HepG2 (cell line): Measurements from ENCODE around the gene KCNMA1. TPM values are rescaled to one million over a fixed set of nuclear protein-coding genes. Genes with fewer than 3 reads are reported as not detected.

Experiments used
- ATAC-seq: fragments of 200-7000 bp; cut with Tn5 transposase; 3 replicates; pipeline ENCODE4 v1.9.1; 2020; ENCODE audit warnings: mild to moderate bottlenecking, moderate library complexity
- BruUV-seq: library from RNA; stranded (reverse); fragments of 400-500 nt; replicated peaks from 2 replicates; lab custom pipeline; 2021; lab: Mats Ljungman, UMichigan
- CTCF ChIA-PET: fragments of 300-600 bp; formaldehyde crosslinking; extraction: SDS; loops from one replicate; lab custom pipeline; 2021; ENCODE audit warnings: low total read pairs, inconsistent platforms, low intra/inter-chr PET ratio; lab: Yijun Ruan, JAX
- POLR2A ChIA-PET: fragments of 350-600 bp; sonication (Branson Sonifier 250); formaldehyde crosslinking; loops from one replicate; lab custom pipeline; 2020; ENCODE audit warnings: antibody characterized with exemption, inconsistent platforms; lab: Yijun Ruan, JAX
- DNase-seq: peaks from one replicate; pipeline ENCODE4 v3.0.0-alpha.2; 2015; ENCODE audit warnings: low spot score
- FAIRE-seq: peaks from 3 replicates; lab custom pipeline; 2011; peaks lifted over from hg19 to GRCh38; lab: Jason Lieb, UNC
- H2AFZ ChIP-seq: one replicate; pipeline ENCODE4 v1.6.1; 2011; ENCODE audit warnings: low read length, inconsistent platforms
- H3K27ac ChIP-seq: fragments of 300-600 bp; 3 replicates; pipeline ENCODE4 v1.8.0; 2011; ENCODE audit warnings: mixed run types, mild to moderate bottlenecking, mixed read lengths, low read length, inconsistent platforms; ENCODE audit not compliant: insufficient read depth; ENCODE audit errors: extremely low read length
- H3K27me3 ChIP-seq, 2 experiments: fragments of 200-600 bp in 1 of 2; 2 replicates in 1 of 2; 3 replicates in 1 of 2; pipeline versions ENCODE4 v1.6.0 to v1.8.0; 2011; ENCODE audit warnings: low read length in 2 of 2, mild to moderate bottlenecking in 2 of 2, moderate library complexity in 2 of 2, inconsistent platforms in 1 of 2; ENCODE audit not compliant: insufficient read depth in 2 of 2, control insufficient read depth in 1 of 2
- H3K36me3 ChIP-seq, 2 experiments: fragments of 200-600 bp in 1 of 2; replicated peaks in 1 of 2; 2 replicates in 1 of 2; 3 replicates in 1 of 2; pipeline versions ENCODE4 v1.5.1 to v1.8.0; 2011; ENCODE audit warnings: low read length in 2 of 2, inconsistent platforms in 1 of 2; ENCODE audit not compliant: insufficient read depth in 2 of 2, control insufficient read depth in 1 of 2
- H3K4me1 ChIP-seq: 2 replicates; pipeline ENCODE4 v1.5.1; 2012; ENCODE audit warnings: low read length, inconsistent platforms; ENCODE audit not compliant: insufficient read depth
- H3K4me2 ChIP-seq: 2 replicates; pipeline ENCODE4 v1.6.0; 2011; ENCODE audit warnings: low read depth, low read length, inconsistent platforms
- H3K4me3 ChIP-seq, 3 experiments: fragments of 200-600 bp in 1 of 3; sonication (generic), shearing (Covaris generic) in 1 of 3; replicated peaks in 1 of 3; 2 replicates each; pipeline ENCODE4 v1.5.1; 2011 to 2016; ENCODE audit warnings: low read length in 3 of 3, inconsistent platforms in 2 of 3, low read depth in 2 of 3, mild to moderate bottlenecking in 2 of 3, control low read depth in 1 of 3, mixed read lengths in 1 of 3; ENCODE audit not compliant: insufficient read depth in 1 of 3
- H3K79me2 ChIP-seq: one replicate; pipeline ENCODE4 v1.6.1; 2011; ENCODE audit warnings: low read length, inconsistent platforms; ENCODE audit not compliant: insufficient read depth
- H3K9ac ChIP-seq: 2 replicates; pipeline ENCODE4 v1.6.0; 2011; ENCODE audit warnings: mild to moderate bottlenecking, low read depth, low read length, inconsistent platforms; ENCODE audit not compliant: insufficient read depth
- H3K9me3 ChIP-seq: 2 replicates; pipeline ENCODE4 v1.5.1; 2012; ENCODE audit warnings: mild to moderate bottlenecking, low read length
- H4K20me1 ChIP-seq: 2 replicates; pipeline ENCODE4 v1.6.0; 2011; ENCODE audit warnings: inconsistent platforms, mild to moderate bottlenecking, low read length, moderate library complexity; ENCODE audit not compliant: insufficient read depth
- ZBTB10 ChIP-seq: sonication (generic); formaldehyde crosslinking; IDR thresholded peaks from 2 replicates; pipeline ENCODE4 v1.4.0; 2020; ENCODE audit warnings: missing genetic modification reagents, borderline replicate concordance
- ZNF44 ChIP-seq: sonication (generic); formaldehyde crosslinking; IDR thresholded peaks from 2 replicates; pipeline ENCODE4 v1.5.1; 2020; ENCODE audit warnings: mild to moderate bottlenecking, missing genetic modification reagents
- ZNF446 ChIP-seq: sonication (generic); formaldehyde crosslinking; IDR thresholded peaks from 2 replicates; pipeline ENCODE4 v1.5.0; 2020; ENCODE audit warnings: mild to moderate bottlenecking, missing genetic modification reagents
- ZNF740 ChIP-seq: sonication (generic); formaldehyde crosslinking; IDR thresholded peaks from 2 replicates; pipeline ENCODE4 v1.4.0; 2020; ENCODE audit warnings: missing genetic modification reagents
- WGBS: methylation state at CpG from one replicate; pipeline ENCODE4 v1.1.6; 2017; ENCODE audit warnings: low lambda C conversion rate; 5-methylcytosine and 5-hydroxymethylcytosine counted together
- in situ Hi-C: cut with HindIII; loops from 2 replicates; pipeline ENCODE4 v1.10.0; 2017; ENCODE audit warnings: low pct_unique_long_range_greater_than_20kb; ENCODE audit not compliant: extremely low pct_ligation_motif_present
- intact Hi-C: fragments of 100-400 bp; cut with micrococcal nuclease; formaldehyde crosslinking; loops from one replicate; pipeline ENCODE4 v1.10.0; 2022; ENCODE audit not compliant: unreplicated experiment
- polyA plus RNA-seq, 8 experiments: library from polyadenylated mRNA; depleted of rRNA in 3 of 8; stranded (reverse) in 7 of 8; unstranded in 1 of 8; fragments of >200 nt; fragmentation: Illumina TruSeq in 4 of 8; extraction: Trizol in 4 of 8; gene quantifications; 2 replicates each; pipeline versions ENCODE4 v1.2.1 to v1.2.3, GENCODE V29; 2011 to 2016; ENCODE audit warnings: low read depth in 4 of 8, missing spikeins in 1 of 8, mixed read lengths in 1 of 8; ENCODE audit not compliant: insufficient read depth in 1 of 8
- total RNA-seq, 5 experiments: library from RNA; depleted of rRNA; stranded (reverse); fragments of >200 nt; fragmentation: Illumina TruSeq; extraction: Trizol; gene quantifications; 2 replicates each; pipeline ENCODE4 v1.2.3, GENCODE V29; 2016; ENCODE audit warnings: low read depth in 1 of 5

Gene KCNMA1
- total and polyA plus RNA-seq, 2 of the 13 experiments (the other 11 are each of a cell fraction or from before 2014, with no cell fraction given), result 0.02 TPM; not detected in 1

GRCh38 chr10:77189520-77189919 lies 448.1 kb downstream of the KCNMA1 start:
- no TSS peak for BruUV-seq

More at GRCh38 chr10:77189520-77189919, 448.1 kb downstream of the KCNMA1 start:
- WGBS, result 3% methylated on average over 4 of the region's 4 CpGs
- Histone ChIP-seq H3K4me2 (no peak overlapping the region), H3K4me3 (no peak overlapping the region), H3K9ac (no peak overlapping the region), H3K79me2 (no peaks in the 10 kb centered on the region), H3K9me3 (no peaks in the 10 kb centered on the region), H4K20me1 (no peaks in the 10 kb centered on the region), H2AFZ (no peak overlapping the region), H3K4me1 (no peaks in the 10 kb centered on the region), H3K27me3 (no peaks in the 10 kb centered on the region; a peak in 1 of 5 replicates), H3K36me3 (no peaks in the 10 kb centered on the region), H3K27ac (no peak overlapping the region)
- DNase-seq, result no peak
- no peak for ATAC-seq
- ChIA-PET CTCF (no interaction called here), POLR2A (no interaction called here)
- in situ Hi-C loops, result no loop called here
- intact Hi-C loops, result no loop called here
- no peak for FAIRE-seq
- TF ChIP-seq ZNF446 (no peak), ZNF44 (CRISPR knock-in tag) (no peak), ZNF740 (CRISPR knock-in tag) (no peak), ZBTB10 (CRISPR knock-in tag) (no peak)
